ENCODE data around the gene OPA1. TPM values are rescaled to one million over a fixed set of nuclear protein-coding genes. Genes with fewer than 3 reads are reported as not detected.

Gene OPA1
- total RNA-seq, 1 donor from 2014 or later, result 124 TPM

DNA sequence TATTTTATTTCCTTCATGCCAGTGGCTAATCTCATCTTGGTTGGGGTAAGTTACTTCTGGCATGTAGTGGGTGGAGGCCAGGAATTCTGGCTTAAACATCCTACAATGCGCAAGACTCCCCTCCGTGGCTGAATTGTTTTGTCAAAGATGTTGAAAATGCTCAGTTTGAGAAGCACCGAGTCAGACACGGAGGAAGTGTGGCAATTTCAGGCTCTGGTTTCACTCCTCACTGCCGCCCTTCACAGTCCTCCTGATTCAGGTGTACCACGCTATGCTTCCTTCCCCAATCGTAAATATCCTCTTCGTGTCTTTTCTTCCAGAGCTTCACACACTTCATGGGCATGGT, 150.7 kb downstream of the OPA1 start:
- Histone ChIP-seq H3K9me3 (replicated peaks) (no peaks in the 10 kb centered on the region), H3K27me3 (ENCODE audit: low read depth) (no peaks in the 10 kb centered on the region), H3K36me3 (no peaks in the 10 kb centered on the region), H3K4me1 (peaks cover 9% of the 10 kb centered on the region), H3K27ac (replicated peaks) (no peak overlapping the region), H3K4me3 (no peak overlapping the region)
- TF ChIP-seq, protein P1, sequence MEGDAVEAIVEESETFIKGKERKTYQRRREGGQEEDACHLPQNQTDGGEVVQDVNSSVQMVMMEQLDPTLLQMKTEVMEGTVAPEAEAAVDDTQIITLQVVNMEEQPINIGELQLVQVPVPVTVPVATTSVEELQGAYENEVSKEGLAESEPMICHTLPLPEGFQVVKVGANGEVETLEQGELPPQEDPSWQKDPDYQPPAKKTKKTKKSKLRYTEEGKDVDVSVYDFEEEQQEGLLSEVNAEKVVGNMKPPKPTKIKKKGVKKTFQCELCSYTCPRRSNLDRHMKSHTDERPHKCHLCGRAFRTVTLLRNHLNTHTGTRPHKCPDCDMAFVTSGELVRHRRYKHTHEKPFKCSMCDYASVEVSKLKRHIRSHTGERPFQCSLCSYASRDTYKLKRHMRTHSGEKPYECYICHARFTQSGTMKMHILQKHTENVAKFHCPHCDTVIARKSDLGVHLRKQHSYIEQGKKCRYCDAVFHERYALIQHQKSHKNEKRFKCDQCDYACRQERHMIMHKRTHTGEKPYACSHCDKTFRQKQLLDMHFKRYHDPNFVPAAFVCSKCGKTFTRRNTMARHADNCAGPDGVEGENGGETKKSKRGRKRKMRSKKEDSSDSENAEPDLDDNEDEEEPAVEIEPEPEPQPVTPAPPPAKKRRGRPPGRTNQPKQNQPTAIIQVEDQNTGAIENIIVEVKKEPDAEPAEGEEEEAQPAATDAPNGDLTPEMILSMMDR (IDR thresholded peaks at IDR 0.05; ENCODE audit: borderline replicate concordance), result no peak
- no peak for DNase-seq
- intact Hi-C loops (cut with micrococcal nuclease), result no loop called here

DNA sequence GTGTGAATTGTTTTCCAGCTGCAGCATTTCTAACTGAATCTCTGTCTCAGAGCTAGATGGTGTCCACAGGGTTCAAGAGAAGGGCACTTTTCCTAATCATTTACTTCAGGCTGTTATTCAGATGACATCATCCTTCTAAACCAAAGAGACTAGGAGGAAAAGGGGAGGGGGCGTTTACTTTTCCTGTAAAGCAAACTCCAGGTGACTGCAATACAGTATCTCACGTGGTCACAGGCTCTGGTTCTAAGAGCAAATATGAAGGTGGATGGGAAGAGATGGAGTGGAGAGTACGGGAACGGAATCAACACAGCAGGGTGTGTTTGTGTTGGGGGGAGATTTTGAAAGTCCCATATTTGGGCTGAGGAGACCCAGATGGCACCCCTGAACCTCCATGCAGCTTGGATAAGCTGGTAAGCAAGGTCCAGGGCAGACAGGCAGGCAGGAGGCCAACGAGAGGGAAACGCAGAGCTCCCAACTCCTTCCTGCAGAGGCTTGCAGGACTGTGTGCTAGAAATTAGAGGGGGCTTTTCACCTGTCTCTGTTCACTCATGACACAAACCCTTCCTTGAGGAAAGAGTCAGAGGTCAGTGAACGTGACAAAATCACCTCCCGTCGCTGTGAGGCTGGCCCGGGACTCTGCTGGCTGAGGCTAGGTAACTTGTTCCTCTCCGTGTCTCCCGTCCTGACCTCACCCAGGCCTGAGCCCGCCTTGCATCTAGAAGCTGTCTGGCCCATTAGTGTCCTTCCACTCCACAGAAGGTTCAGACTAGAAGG, 151.2 kb downstream of the OPA1 start:
- Histone ChIP-seq H3K27me3 (ENCODE audit: low read depth) (no peaks in the 10 kb centered on the region), H3K4me1 (peaks cover 9% of the 10 kb centered on the region), H3K9me3 (replicated peaks) (no peaks in the 10 kb centered on the region), H3K4me3 (no peak overlapping the region), H3K36me3 (no peaks in the 10 kb centered on the region), H3K27ac (replicated peaks) (no peak overlapping the region)
- intact Hi-C loops (cut with micrococcal nuclease), result no loop called here
- no peak for DNase-seq
- TF ChIP-seq, protein P1 (IDR thresholded peaks at IDR 0.05; ENCODE audit: borderline replicate concordance), result no peak

DNA sequence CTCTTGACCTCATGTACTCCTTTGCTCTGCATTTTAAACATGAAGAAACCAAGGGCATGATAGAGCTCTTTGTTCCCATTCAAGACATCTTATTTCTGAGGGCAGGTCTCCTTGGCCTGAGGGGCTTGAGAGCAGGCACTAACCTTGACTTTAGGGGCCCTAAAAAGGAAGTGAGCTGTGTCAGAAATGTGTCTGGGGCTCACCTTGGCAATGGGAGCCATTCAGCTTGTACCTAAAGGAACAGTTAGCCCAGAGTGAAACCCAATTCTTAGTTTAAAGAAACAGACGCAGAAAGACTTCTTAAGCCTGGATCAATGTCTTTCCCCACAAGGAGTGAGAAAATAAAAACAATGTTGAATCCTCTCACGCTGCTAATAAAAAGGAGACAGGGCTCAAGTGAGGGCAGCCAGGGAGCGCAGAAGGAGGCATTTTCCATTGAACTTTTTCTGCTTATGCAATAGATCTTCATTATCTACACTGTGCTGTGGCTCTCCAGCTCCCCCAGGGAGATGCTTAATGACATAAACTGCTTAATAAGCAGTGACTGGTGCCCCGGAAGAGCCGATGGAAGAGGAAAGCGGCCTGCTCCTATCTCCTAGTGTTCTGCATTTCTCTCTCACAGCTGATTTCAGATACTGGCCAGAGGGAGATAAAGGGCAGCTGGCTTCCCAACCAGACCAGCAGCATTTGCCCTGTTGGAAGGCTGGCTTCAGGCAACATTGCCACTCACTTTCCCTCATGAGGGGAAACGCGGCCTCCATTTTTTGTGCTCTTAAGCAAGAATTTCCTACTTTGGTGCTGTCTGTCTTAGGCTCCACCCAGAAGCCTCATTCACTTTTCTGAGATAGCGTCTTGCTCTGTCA, 152.0 kb downstream of the OPA1 start:
- no peaks in the 10 kb centered on the region for H3K9me3 ChIP-seq (replicated peaks)
- TF ChIP-seq, protein P1 (IDR thresholded peaks at IDR 0.05; ENCODE audit: borderline replicate concordance), result no peak
- DNase-seq, result no peak
- intact Hi-C loops (cut with micrococcal nuclease), result no loop called here
- H3K27ac ChIP-seq (replicated peaks), result no peak overlapping the region
- H3K36me3 ChIP-seq, result no peaks in the 10 kb centered on the region
- no peaks in the 10 kb centered on the region for H3K27me3 ChIP-seq (ENCODE audit: low read depth)
- no peak overlapping the region for H3K4me3 ChIP-seq
- peaks cover 9% of the 10 kb centered on the region for H3K4me1 ChIP-seq

DNA sequence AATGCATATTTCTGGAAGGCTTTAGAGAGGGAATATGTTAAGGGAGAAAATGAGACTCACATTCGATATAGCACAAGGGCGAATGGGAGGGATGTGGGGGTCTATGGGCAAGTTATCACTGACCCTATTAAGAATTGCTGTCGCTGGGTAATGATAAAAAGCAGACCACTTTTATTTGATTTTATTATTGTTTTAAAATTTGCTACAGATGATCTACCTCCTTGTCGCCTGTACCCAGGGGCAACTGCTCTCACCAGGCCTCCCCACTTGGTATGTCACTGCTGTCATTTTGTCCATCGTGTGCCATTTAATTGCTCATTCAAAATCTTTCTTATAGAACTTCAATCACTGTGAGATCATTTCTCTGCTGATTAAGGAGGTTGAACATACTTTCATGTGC, 153.8 kb downstream of the OPA1 start:
- Histone ChIP-seq H3K4me1 (peaks cover 9% of the 10 kb centered on the region), H3K9me3 (replicated peaks) (no peaks in the 10 kb centered on the region), H3K27me3 (ENCODE audit: low read depth) (no peaks in the 10 kb centered on the region), H3K27ac (replicated peaks) (no peak overlapping the region), H3K36me3 (no peaks in the 10 kb centered on the region), H3K4me3 (no peak overlapping the region)
- TF ChIP-seq, protein P1 (IDR thresholded peaks at IDR 0.05; ENCODE audit: borderline replicate concordance), result no peak
- intact Hi-C loops (cut with micrococcal nuclease), result no loop called here
- no peak for DNase-seq

Other genes with a start within 250 kb of the OPA1 start
- not detected for gene ATP13A5, start 214.5 kb upstream of the OPA1 start, total RNA-seq
- 0.52 TPM for gene ATP13A4, start 38.3 kb upstream of the OPA1 start, total RNA-seq

Measured in left ventricle myocardium inferior (tissue), 1 donor.